ENCODE measurements around the gene LTB4R2.

Gene LTB4R2

GRCh38 chr14:24334431-24335291, 24.7 kb downstream of the LTB4R2 start, which contains the start of gene ADCY4:
Gene ADCY4 (minus strand): TSS chr14:24335071. CDS start chr14:24334652, 419 bp downstream.
- Histone ChIP-seq H3K27me3 (replicated peaks; ENCODE audit: control insufficient read depth, insufficient read depth, low read length) (no peaks in the 10 kb centered on the region; the same call in none of the 2 replicates), H3K36me3 (ENCODE audit: control insufficient read depth, insufficient read depth, low read length) (no peaks in the 10 kb centered on the region; the same call in none of the 2 replicates), H3K4me3 (replicated peaks; ENCODE audit: low read depth, low read length) (no peak within 1 kb of the TSS; the same call in 1 of the 2 replicates)
- DNase-seq (ENCODE audit: extremely low read depth, insufficient read length) = no peak
- TF ChIP-seq CTCF (IDR thresholded peaks at IDR 0.05; ENCODE audit: insufficient read depth, low read length, poor library complexity, severe bottlenecking) = no peak

- no peak for TF ChIP-seq CTCF (IDR thresholded peaks at IDR 0.05; ENCODE audit: insufficient read depth, low read length, poor library complexity, severe bottlenecking)
These were observed 25.7 kb downstream of the LTB4R2 start for GRCh38 chr14:24335461-24336171.

GRCh38 chr14:24337144-24337823, 27.3 kb downstream of the LTB4R2 start:
- no peaks in the 10 kb centered on the region; the same call in 1 of the 2 replicates for H3K27me3 ChIP-seq (replicated peaks; ENCODE audit: control insufficient read depth, insufficient read depth, low read length)
- DNase-seq (ENCODE audit: extremely low read depth, insufficient read length) = no peak
- no peaks in the 10 kb centered on the region; the same call in none of the 2 replicates for H3K36me3 ChIP-seq (ENCODE audit: control insufficient read depth, insufficient read depth, low read length)
- H3K4me3 ChIP-seq (replicated peaks; ENCODE audit: low read depth, low read length) = no peak overlapping the region
- no peak for TF ChIP-seq CTCF (IDR thresholded peaks at IDR 0.05; ENCODE audit: insufficient read depth, low read length, poor library complexity, severe bottlenecking)

More at GRCh38 chr14:24335461-24336171, 25.7 kb downstream of the LTB4R2 start:
- Histone ChIP-seq H3K4me3 (replicated peaks; ENCODE audit: low read depth, low read length) (no peak overlapping the region), H3K27me3 (replicated peaks; ENCODE audit: control insufficient read depth, insufficient read depth, low read length) (no peaks in the 10 kb centered on the region; the same call in none of the 2 replicates), H3K36me3 (ENCODE audit: control insufficient read depth, insufficient read depth, low read length) (no peaks in the 10 kb centered on the region; the same call in none of the 2 replicates)
- no peak for DNase-seq (ENCODE audit: extremely low read depth, insufficient read length)

GRCh38 chr14:24337824-24338175, 27.9 kb downstream of the LTB4R2 start:
- Histone ChIP-seq H3K36me3 (ENCODE audit: control insufficient read depth, insufficient read depth, low read length) (no peaks in the 10 kb centered on the region; the same call in none of the 2 replicates), H3K4me3 (replicated peaks; ENCODE audit: low read depth, low read length) (no peak overlapping the region), H3K27me3 (replicated peaks; ENCODE audit: control insufficient read depth, insufficient read depth, low read length) (no peaks in the 10 kb centered on the region; the same call in 1 of the 2 replicates)
- no peak for DNase-seq (ENCODE audit: extremely low read depth, insufficient read length)
- TF ChIP-seq CTCF (IDR thresholded peaks at IDR 0.05; ENCODE audit: insufficient read depth, low read length, poor library complexity, severe bottlenecking) = no peak

- DNase-seq (ENCODE audit: extremely low read depth, insufficient read length) = no peak
- H3K4me3 ChIP-seq (replicated peaks; ENCODE audit: low read depth, low read length) = peak overlapping the region; percentile 84
- H3K27me3 ChIP-seq (replicated peaks; ENCODE audit: control insufficient read depth, insufficient read depth, low read length) = no peaks in the 10 kb centered on the region
- no peaks in the 10 kb centered on the region; the same call in none of the 2 replicates for H3K36me3 ChIP-seq (ENCODE audit: control insufficient read depth, insufficient read depth, low read length)
- TF ChIP-seq CTCF (IDR thresholded peaks at IDR 0.05; ENCODE audit: insufficient read depth, low read length, poor library complexity, severe bottlenecking) = no peak
These were observed 28.9 kb downstream of the LTB4R2 start for GRCh38 chr14:24338843-24339242.
